NB4 (cell line): ENCODE measurements around the gene MEF2C.

Experiments
- DNase-seq: peaks from one replicate; pipeline ENCODE4 v3.0.0; 2010; ENCODE audit warnings: low read depth
- H3K4me3 ChIP-seq: one replicate; pipeline ENCODE4 v1.5.1; 2011; ENCODE audit warnings: mild to moderate bottlenecking, low read depth, low read length, moderate library complexity
- MYC ChIP-seq: IDR thresholded peaks from 2 replicates; pipeline ENCODE4 v1.6.1; 2011; ENCODE audit warnings: low read depth, low read length
- POLR2A ChIP-seq: IDR thresholded peaks from 2 replicates; pipeline ENCODE4 v1.6.1; 2011; ENCODE audit warnings: mild to moderate bottlenecking; ENCODE audit not compliant: insufficient read length; ENCODE audit errors: extremely low read depth
- TF ChIP-seq, protein P1 (sequence below): IDR thresholded peaks from one replicate; pipeline ENCODE4 v1.5.1; 2012; ENCODE audit warnings: low read depth, low read length
- TF ChIP-seq, protein P2 (sequence below): IDR thresholded peaks from 2 replicates; pipeline ENCODE4 v1.6.1; 2011; ENCODE audit warnings: low read depth, low read length

MEF2C gene

DNA sequence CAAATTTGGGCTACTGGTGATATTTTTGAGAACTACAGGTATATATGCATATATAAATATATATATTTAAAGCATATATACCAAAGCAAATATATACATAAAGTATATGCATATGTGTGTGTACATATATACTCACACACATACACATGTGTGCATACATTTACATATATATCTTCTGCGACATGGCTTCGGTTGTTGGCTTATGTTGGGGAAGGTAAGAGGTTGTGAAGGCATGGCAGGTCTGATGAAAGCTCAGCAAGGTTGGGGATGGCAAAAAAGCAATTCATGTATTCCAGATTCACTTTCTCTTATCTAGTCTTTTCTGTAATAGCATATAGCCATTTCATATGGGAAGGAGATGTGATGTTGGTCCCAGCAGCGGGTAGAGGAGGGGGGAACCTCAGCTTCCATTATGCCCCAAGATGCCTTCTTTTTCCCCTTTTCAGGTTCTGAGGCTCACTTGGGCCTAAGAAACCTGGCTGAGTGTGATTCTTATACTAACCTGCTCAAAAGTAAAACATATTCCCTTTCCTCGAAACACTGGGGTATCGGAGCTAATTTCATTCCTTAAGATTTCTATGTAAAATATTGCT lies 201.7 kb downstream of the MEF2C start:
- TF ChIP-seq, protein P1, sequence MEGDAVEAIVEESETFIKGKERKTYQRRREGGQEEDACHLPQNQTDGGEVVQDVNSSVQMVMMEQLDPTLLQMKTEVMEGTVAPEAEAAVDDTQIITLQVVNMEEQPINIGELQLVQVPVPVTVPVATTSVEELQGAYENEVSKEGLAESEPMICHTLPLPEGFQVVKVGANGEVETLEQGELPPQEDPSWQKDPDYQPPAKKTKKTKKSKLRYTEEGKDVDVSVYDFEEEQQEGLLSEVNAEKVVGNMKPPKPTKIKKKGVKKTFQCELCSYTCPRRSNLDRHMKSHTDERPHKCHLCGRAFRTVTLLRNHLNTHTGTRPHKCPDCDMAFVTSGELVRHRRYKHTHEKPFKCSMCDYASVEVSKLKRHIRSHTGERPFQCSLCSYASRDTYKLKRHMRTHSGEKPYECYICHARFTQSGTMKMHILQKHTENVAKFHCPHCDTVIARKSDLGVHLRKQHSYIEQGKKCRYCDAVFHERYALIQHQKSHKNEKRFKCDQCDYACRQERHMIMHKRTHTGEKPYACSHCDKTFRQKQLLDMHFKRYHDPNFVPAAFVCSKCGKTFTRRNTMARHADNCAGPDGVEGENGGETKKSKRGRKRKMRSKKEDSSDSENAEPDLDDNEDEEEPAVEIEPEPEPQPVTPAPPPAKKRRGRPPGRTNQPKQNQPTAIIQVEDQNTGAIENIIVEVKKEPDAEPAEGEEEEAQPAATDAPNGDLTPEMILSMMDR, result no peak
- TF ChIP-seq POLR2A (no peak), MYC (no peak)
- TF ChIP-seq, protein P2, sequence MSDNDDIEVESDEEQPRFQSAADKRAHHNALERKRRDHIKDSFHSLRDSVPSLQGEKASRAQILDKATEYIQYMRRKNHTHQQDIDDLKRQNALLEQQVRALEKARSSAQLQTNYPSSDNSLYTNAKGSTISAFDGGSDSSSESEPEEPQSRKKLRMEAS, result no peak
- H3K4me3 ChIP-seq, result no peak overlapping the region
- DNase-seq, result no peak

DNA sequence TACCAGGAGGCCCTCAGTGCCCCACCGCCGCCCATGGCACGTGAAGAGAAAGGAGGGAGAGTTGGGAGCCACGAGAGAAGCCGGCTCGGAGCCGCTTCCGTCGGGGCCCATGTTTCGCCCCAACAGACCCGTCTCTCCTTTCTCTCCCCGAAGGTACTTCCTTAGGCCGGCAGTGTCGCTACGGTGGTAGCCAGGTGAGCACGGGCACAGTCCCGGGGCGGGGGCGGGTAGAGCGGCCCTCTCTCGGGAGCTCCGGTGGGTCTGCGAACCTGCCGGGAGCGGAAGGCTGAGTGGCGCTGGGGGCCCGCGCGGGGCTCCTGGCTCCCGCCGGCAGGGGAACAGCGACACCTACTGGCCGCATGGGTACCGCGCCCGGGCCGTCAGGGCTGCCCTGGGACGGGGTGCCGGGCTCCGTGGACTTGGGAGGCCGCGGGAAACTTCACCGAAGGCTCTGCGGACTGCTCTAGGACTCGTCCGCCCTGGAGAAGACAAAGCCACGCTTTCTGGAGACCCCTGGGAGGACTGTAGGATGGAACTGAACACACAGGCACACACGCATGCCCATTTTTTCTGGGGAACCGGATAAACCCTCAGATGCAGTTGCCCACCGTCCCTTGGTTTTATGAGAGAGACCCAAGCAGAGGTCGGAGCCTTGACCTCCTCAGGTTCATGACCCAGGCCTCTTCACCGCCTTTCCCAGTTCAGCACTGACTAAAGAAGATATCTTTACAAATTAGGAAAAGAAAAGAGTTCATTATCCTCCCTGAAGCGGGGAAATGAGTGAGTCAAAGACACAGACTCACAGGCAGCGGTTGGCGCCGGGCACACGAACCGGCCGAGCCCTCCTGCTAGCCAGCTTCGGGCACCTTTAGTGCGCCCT lies 202.5 kb downstream of the MEF2C start:
- peak; percentile 75 for DNase-seq
- peak overlapping the region; percentile 28 for H3K4me3 ChIP-seq
- TF ChIP-seq, protein P1, result peak; percentile 70
- TF ChIP-seq, protein P2, result no peak
- TF ChIP-seq POLR2A, result no peak

DNA sequence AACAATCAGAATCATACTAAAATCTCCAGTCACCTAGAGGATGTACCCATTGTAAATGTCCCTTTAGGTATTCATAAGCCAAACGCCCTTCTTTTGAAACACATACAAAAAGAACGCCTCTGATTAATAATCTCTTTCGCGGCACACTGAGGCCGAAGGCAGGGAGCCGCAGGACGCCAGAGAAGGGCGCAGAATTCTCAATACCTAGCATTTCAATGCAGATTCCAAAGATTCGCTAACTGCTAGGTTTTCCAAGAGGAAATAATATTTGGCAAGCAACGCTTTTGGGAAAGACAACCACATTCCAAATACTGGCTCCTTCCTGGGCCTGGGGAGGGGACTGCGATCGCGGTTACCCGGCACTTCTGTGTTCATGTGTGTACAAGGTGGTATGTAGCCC lies 203.3 kb downstream of the MEF2C start:
- TF ChIP-seq, protein P1, result no peak
- TF ChIP-seq, protein P2, result no peak
- TF ChIP-seq MYC (no peak), POLR2A (no peak)
- no peak for DNase-seq
- H3K4me3 ChIP-seq, result no peak overlapping the region

DNA sequence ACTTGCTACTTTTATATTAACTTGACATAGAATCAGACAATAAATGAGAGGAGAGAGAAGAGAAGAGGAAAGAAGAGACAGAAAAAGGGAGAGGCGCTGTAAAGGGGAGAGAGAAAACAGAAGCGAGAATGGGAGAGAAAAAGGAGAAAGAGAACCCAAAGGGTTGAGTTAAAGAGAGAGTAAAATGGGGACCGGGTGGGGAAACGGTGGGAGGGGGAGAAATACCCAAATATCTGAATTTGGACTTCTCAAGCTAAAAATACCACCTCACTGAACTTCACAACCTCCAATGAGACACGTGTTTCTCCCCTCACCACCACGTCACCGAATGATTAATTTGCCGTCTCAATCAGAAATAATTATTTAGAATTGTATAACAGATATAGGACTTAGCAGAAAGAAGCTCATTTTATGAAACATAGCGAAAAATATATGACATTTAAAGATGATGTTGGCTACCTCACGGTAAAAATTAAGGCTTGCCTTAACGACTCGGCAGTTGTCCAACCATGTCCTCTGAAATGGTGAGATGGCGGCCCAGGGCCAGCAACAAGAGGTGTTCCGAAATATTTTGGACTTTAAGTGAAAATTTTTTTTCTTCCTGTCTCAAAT lies 204.1 kb downstream of the MEF2C start:
- H3K4me3 ChIP-seq, result no peak overlapping the region
- TF ChIP-seq, protein P2, result no peak
- TF ChIP-seq POLR2A (no peak), MYC (no peak)
- TF ChIP-seq, protein P1, result no peak
- DNase-seq, result no peak

DNA sequence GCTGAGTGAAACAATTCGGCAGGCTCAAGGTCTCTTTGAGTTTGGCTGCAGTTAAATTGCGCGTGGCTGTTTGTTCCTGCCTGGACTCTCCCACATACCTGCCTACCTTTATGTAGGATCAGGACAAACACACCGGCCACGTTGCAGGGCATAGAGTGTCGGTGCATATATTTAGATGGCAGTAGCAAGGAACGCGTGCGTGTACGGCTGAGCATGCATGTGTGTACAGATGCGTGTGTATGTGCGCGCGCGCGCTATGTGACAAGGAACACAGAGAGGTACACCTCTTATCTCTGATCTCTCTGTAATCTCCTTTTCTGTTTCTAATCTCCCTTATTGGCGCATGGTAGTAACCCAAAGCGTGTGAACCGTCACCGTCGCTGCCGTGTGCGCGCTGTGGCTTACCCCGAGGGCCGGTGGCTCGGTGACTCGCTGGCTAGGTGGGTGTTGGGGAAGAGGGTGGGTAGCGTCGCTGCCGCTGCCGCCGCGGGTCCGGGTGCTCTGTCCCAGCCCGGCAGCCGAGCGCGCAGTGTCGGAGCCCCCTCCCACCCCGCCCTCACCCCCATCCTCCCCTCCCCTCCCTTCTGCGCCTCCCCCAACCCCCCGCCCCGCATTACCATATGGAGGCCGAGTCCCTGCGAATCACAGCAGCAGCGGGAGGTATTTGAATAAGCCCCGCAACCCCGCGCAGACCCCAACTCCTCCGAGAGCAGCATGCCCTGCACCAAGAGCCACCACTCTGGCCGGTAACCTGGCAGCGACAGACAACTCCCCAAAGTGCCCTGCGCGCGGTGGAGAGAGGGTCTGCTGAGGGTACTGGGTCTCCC lies 204.8 kb downstream of the MEF2C start:
- TF ChIP-seq, protein P1, result no peak
- TF ChIP-seq, protein P2, result no peak
- peak overlapping the region; percentile 49 for H3K4me3 ChIP-seq
- peak; percentile 40 for DNase-seq
